ENCODE measurements around the gene RCVRN. TPM values are rescaled to one million over a fixed set of nuclear protein-coding genes. Genes with fewer than 3 reads are reported as not detected.

RCVRN gene
- total and polyA plus RNA-seq, 2 of the 8 experiments (the other 6 are each of a cell fraction or from before 2014, with no cell fraction given) = not detected

DNA sequence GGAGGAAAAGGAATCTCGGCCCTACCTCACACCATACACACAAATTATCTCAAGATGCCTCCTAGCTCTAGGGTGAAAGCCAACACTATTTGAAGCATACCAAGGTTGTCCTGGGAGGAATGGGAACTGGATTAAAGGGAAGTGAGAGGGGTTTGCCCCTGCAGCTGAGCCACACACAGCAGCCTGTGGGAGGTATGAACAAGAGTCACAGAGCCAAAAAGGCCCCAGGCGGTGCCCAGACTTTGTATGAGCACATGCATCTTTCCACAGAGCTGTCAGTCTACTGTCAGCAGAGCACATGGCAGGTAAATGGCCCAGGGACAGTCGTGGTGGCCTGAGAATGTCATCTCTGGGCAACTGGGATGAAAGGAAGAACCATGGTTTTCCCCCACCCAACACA is 31.0 kb upstream of the RCVRN start:
- Histone ChIP-seq H2BK12ac (ENCODE audit: low read depth, low read length) (no peak overlapping the region), H2AK5ac (ENCODE audit: low read depth, low read length) (no peak overlapping the region), H3K27me3 (replicated peaks in 1 of 4; ENCODE audit: control insufficient read depth in 3 of 4, extremely low read depth in 1 of 4, insufficient read depth in 3 of 4, low read length in 3 of 4) (no peaks in the 10 kb centered on the region), H3K4me2 (ENCODE audit: insufficient read depth in 1 of 2, low read depth in 2 of 2, low read length in 2 of 2) (no peak overlapping the region), H3K9me3 (ENCODE audit: insufficient read depth in 2 of 2, low read depth in 1 of 2, low read length in 1 of 2) (peaks cover 0 to 3% of the 10 kb centered on the region in 2 experiments; a peak in 2 of 4 replicates), H3K14ac (ENCODE audit: insufficient read length) (no peak overlapping the region), H2AFZ (ENCODE audit: low read length) (no peak overlapping the region), H3K9ac (replicated peaks in 1 of 4; ENCODE audit: extremely low read depth in 1 of 4, low read depth in 3 of 4, low read length in 3 of 4) (no peak overlapping the region), H3K4me3 (ENCODE audit: extremely low read depth in 1 of 4, insufficient read depth in 2 of 4, low read depth in 3 of 4, low read length in 4 of 4) (no peak overlapping the region), H3K36me3 (ENCODE audit: control insufficient read depth in 2 of 4, insufficient read depth in 4 of 4, low read length in 3 of 4) (no peaks in the 10 kb centered on the region), H3K23me2 (ENCODE audit: low read depth, low read length) (no peaks in the 10 kb centered on the region), H4K5ac (ENCODE audit: insufficient read length, low read depth, low read length) (no peak overlapping the region), H3K27ac (ENCODE audit: low read depth, low read length) (no peak overlapping the region), H2BK15ac (ENCODE audit: low read length) (no peak overlapping the region), H2BK5ac (ENCODE audit: low read depth, low read length) (no peak overlapping the region), H2BK20ac (ENCODE audit: low read length) (no peak overlapping the region), H3K18ac (ENCODE audit: extremely low read depth, low read length) (no peak overlapping the region), H4K20me1 (replicated peaks in 1 of 2; ENCODE audit: control insufficient read depth in 1 of 2, insufficient read depth in 2 of 2, low read length in 2 of 2) (peaks cover 0 to 2% of the 10 kb centered on the region in 2 experiments), H3K4me1 (replicated peaks in 1 of 4; ENCODE audit: control insufficient read depth in 3 of 4, insufficient read depth in 4 of 4, low read length in 3 of 4) (peaks cover 0 to 5% (median 0%) of the 10 kb centered on the region in 4 experiments; a peak in 2 of 7 replicates), H3K4ac (replicated peaks; ENCODE audit: insufficient read length, low read depth, low read length) (no peak overlapping the region), H3K79me1 (ENCODE audit: low read depth, low read length) (no peaks in the 10 kb centered on the region), H3K79me2 (ENCODE audit: control insufficient read depth in 1 of 2, insufficient read depth in 2 of 2, low read length in 2 of 2) (no peaks in the 10 kb centered on the region), H3K56ac (replicated peaks; ENCODE audit: insufficient read length, low read depth, low read length) (no peak overlapping the region), H3K23ac (ENCODE audit: insufficient read length) (no peak overlapping the region), H4K8ac (ENCODE audit: extremely low read depth, insufficient read depth, low read length) (no peak overlapping the region), H4K91ac (replicated peaks; ENCODE audit: insufficient read length, low read length) (no peak overlapping the region), H2BK120ac (replicated peaks; ENCODE audit: low read depth, low read length) (no peak overlapping the region)
- TF ChIP-seq SIRT6 (IDR thresholded peaks at IDR 0.05; ENCODE audit: low read length) (no peak), CHD1 (IDR thresholded peaks at IDR 0.05; ENCODE audit: low read depth, low read length) (no peak), BRCA1 (IDR thresholded peaks at IDR 0.05; ENCODE audit: low read depth, low read length) (no peak), MAFK (IDR thresholded peaks at IDR 0.05; ENCODE audit: low read depth, low read length) (no peak), SUZ12 (IDR thresholded peaks at IDR 0.05; ENCODE audit: low read length) (no peak), SP4 (IDR thresholded peaks at IDR 0.05; ENCODE audit: low read length) (no peak), KDM1A (IDR thresholded peaks at IDR 0.05; ENCODE audit: borderline replicate concordance, low read length) (no peak), ASH2L (IDR thresholded peaks at IDR 0.05; ENCODE audit: low read length) (no peak), PHF8 (conservative IDR thresholded peaks at IDR 0.05; ENCODE audit: low read depth, low read length) (no peak)
- DNase-seq (ENCODE audit: low read depth in 1 of 2, low spot score in 2 of 2) (no peak), FAIRE-seq (no peak)
- ChIA-PET CTCF (ENCODE audit: partially characterized antibody) (interaction anchor here (0.5 to 2.8 kb wide), 7 partner anchors 8 to 680 kb away, joined by 3 to 19 read pairs (median 5); no protein-coding TSS in a partner anchor), POLR2A (ENCODE audit: partially characterized antibody) (no interaction called here)
- WGBS, 2 experiments (ENCODE audit: extremely low coverage in 1 of 2, insufficient coverage in 1 of 2, insufficient read length in 1 of 2, insufficient replicate concordance in 2 of 2, low coverage in 1 of 2, low lambda C conversion rate in 2 of 2, missing lambda C conversion rate in 1 of 2) = 94% methylated on average over 3 of the region's 3 CpGs; no CpG with 5 or more reads in 1 of the 2 experiments

Measured in H1 (cell line).